ENCODE results near the gene GALNT7.

- TF ChIP-seq CTCF (IDR thresholded peaks at IDR 0.05) (no peak), POLR2A (IDR thresholded peaks at IDR 0.05) (no peak)
These were observed 108.7 kb downstream of the GALNT7 start for GRCh38 chr4:173277340-173277739.
